Esophagus muscularis mucosa (tissue), 3 donors: ENCODE measurements around the gene ALDH7A1.

Experiments used
- POLR2A ChIP-seq: fragments of 450-650 bp; IDR thresholded peaks from one replicate; pipeline ENCODE4 v1.6.1; 2017; ENCODE audit warnings: antibody characterized with exemption, moderate library complexity, mild to moderate bottlenecking, low read depth
- TF ChIP-seq, protein P1 (sequence below), 3 experiments: fragments of 200-600 bp in 2 of 3; fragments of 450-650 bp in 1 of 3; sonication (generic) in 2 of 3; IDR thresholded peaks; one replicate each; pipeline ENCODE4 v1.5.1; 2017 to 2019; ENCODE audit warnings: antibody characterized with exemption in 3 of 3, mild to moderate bottlenecking in 2 of 3, moderate library complexity in 1 of 3

DNA sequence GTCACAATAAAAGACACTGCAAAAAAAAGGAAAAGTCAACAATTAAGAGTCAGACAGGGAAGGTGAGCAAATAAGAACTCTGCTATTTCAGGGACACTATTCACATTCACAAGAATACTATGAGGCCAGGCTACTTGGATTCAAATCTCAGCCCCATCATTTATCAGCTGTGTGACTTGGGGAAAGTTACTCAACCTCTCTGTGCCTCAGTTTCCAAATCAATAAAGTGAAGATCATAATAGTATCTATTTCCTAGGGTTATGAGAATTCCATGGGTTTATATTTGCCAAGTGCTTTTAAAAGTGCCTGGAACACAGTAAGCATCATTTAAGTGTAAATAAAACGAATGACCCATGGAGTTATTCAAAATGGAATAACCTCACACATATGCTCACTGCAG is 56.4 kb downstream of the ALDH7A1 start:
- no peak for TF ChIP-seq POLR2A
- TF ChIP-seq, protein P1, sequence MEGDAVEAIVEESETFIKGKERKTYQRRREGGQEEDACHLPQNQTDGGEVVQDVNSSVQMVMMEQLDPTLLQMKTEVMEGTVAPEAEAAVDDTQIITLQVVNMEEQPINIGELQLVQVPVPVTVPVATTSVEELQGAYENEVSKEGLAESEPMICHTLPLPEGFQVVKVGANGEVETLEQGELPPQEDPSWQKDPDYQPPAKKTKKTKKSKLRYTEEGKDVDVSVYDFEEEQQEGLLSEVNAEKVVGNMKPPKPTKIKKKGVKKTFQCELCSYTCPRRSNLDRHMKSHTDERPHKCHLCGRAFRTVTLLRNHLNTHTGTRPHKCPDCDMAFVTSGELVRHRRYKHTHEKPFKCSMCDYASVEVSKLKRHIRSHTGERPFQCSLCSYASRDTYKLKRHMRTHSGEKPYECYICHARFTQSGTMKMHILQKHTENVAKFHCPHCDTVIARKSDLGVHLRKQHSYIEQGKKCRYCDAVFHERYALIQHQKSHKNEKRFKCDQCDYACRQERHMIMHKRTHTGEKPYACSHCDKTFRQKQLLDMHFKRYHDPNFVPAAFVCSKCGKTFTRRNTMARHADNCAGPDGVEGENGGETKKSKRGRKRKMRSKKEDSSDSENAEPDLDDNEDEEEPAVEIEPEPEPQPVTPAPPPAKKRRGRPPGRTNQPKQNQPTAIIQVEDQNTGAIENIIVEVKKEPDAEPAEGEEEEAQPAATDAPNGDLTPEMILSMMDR (IDR thresholded peaks at IDR 0.05) = no peak
